GM19455 (cell line): ENCODE data around the gene FYN.
"Not testable (repeated sequence)": the region's sequence is repeated elsewhere in the genome, so short reads cannot be mapped to it uniquely, and the experiment has no call there.

ENCODE experiments used
- ATAC-seq: cut with Tn5 transposase; IDR thresholded peaks from one replicate; pipeline ENCODE4 v1.9.1; 2021; ENCODE audit not compliant: unreplicated experiment

The FYN gene

GRCh38 chr6:111792914-111793700, 80.1 kb downstream of the FYN start:
- no peak for ATAC-seq

GRCh38 chr6:111792241-111792640, 81.0 kb downstream of the FYN start:
- no peak for ATAC-seq

- ATAC-seq = no peak
Measured at GRCh38 chr6:111791415-111791814, 81.8 kb downstream of the FYN start.

DNA sequence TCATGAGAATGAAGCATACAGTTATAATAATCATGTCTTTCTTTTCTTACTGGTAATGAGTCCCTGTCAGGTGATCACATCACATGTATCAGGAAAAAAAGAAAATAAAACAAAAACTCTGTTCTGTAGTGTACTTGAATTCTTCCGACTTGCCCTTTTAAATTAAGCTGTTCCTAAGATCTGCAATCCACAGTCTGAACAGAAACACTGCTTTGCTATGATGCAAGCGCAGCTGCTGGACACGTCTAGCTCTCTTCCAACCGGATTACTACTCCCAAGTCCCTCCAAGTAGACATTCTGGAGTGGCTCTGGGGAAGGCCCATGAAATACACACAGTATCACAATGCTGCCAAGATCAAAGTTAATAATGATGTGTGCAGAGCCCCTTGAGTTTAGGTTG, 83.7 kb downstream of the FYN start:
- ATAC-seq = no peak

GRCh38 chr6:111788379-111789276, 84.6 kb downstream of the FYN start:
- no peak for ATAC-seq

GRCh38 chr6:111786151-111786550, 87.1 kb downstream of the FYN start:
- ATAC-seq = not testable (repeated sequence)

DNA sequence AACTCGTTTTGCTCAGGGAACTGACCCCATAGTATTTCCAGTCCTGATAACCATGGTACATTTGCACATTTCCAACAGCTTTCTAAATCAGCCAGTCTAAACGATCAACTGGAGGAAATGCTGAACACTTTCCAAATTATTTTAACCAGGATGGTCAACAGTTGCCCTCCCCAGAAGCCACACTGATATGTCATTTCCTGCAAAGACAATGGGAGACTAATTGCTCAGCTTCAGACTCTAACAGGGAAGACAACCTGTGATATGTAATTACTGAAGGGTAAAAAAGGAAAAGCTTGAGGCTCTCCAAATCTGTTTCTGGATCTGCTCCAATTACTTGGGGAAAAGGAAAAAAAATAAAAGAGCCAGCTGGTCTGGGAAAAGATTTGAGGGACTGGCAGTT, 88.8 kb downstream of the FYN start:
- no peak for ATAC-seq

DNA sequence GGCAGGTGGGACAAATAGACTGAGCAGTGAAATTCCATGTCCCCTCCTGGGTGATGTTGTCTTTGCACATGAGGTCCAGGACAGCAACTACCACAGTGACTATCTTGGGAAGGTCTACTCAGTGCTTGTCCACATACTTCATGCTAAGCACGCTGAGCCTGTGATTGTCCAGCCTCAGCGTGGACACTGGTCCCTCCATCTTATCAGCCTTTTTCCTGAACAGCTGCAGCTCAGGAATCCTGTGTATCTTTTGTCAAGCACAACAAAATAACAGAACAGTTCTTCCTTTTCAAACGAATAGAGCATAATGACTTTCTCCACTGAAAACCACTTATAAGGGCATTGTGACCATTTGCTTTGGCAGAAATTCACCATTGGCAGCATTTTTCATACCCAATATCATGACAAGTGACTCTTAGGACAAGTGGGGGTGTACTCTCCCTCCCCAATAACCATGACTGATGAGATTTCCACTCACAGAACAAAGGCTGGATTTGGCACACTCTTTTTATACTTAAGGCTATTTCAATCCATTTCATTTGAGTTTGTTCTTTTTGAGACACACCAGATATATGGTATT, 90.3 kb downstream of the FYN start:
- ATAC-seq = no peak

DNA sequence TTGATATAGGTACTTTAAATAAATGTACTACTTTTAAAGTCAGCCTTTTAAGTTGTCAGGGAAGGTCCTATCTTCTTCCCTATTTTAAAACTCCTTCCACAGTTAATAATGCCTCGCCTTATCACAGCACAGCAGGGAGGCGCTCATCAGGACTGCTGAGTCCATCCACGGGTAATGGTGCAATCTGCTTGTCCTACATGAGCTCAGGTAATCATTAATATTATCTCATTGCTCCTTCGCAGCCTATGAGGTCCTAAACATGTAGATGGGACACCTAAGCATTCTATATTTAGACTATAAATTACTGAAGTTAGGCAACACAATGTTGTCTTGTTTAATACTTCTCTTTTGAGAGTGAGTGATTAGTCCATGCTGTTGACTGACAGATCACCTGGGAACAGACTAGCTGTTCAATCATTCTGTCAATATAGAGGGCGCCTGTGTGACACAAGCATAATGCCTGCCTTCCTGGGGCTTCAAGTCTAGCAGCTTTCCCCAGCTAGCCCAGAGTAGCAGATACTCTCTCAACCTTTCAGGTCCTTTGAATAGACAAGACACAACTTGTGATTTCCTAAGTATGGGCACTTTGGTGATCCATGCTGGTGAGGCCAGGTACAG, 91.0 kb downstream of the FYN start:
- ATAC-seq = no peak

- ATAC-seq = no peak
Measured at GRCh38 chr6:111781041-111781708, 92.1 kb downstream of the FYN start.

DNA sequence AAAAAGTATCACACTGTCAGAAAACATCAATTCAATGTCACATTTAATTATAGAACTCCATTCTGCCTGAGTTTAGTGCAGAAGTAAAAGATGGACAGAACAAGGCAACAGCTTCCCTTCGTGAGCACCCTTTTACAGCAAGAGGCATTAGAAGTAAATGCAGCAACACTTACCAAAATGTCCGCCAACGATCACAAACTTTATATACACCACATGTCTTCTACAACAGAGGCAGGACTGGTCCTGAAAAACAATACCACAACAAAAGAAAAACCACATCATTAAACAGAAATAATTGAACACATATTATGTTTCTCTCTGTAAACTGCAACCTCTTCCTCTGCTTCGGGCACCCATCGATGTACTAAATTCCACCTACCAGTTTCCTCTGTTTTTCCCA, 92.9 kb downstream of the FYN start:
- ATAC-seq = no peak

GRCh38 chr6:111779660-111780059, 93.6 kb downstream of the FYN start:
- ATAC-seq = no peak

DNA sequence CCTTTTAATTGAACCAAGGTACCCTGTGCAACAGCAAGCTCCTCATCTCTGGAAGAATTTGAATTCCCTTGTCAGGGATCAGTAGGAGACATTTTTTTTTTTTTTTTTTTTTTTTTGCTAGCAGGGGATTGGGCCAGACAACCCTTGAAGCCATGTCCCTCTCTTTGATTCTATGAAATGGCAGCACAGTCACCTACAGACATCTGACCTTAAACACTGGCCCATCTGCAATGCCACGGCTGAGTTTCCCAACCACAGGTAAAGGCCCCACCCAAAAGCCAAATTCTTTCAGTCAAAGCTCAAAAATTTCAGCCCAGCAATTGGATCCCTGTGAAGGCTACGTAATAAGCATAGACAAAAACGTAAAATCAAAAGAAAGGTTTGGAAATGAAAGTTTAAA, 94.2 kb downstream of the FYN start:
- ATAC-seq = no peak

- no peak for ATAC-seq
Measured at GRCh38 chr6:111777357-111777756, 95.9 kb downstream of the FYN start.

DNA sequence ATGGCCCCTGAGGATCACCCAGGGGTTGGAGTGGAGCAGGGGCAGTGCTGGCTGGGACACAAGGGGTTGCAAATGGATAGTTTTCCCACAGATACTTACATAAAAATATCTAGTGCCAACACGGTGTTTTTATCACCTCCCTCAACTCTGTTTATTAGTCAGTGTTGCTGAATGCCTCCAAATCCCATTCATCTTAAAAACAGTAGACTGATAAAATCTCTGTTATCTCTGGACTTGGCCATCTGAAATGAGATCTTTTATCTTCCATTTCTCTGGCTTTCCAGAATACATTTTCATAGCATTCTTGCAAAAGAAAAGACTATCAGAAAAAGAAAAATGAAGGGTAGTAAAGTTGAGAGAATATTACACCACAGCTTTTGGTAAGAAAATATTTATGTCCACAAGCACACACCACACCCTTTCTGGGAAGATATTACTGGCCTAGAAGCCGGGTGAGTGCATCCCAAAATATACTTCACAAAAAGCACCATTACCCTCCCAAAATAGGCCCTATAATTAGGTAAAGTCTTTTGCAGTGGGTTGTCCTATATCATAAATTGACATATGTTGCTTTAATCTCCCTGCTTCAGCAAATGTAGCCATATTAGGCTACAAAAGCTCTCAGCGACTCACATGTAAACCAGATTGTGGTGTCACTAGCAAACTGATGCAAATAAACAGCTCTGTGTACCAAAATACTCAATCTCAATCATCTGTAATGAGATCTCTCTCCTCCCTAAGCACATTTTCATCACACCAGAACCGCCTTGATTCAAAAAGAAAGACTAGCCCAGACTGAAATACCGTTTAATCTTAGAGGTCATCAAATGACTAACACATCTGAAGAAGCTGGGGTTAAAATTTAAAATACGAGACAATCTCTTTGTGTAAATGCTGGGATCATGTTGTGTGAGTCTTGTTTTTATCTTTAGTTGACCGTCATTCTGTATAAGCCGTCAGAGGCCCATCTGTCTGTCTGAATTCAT, 96.7 kb downstream of the FYN start:
- no peak for ATAC-seq

DNA sequence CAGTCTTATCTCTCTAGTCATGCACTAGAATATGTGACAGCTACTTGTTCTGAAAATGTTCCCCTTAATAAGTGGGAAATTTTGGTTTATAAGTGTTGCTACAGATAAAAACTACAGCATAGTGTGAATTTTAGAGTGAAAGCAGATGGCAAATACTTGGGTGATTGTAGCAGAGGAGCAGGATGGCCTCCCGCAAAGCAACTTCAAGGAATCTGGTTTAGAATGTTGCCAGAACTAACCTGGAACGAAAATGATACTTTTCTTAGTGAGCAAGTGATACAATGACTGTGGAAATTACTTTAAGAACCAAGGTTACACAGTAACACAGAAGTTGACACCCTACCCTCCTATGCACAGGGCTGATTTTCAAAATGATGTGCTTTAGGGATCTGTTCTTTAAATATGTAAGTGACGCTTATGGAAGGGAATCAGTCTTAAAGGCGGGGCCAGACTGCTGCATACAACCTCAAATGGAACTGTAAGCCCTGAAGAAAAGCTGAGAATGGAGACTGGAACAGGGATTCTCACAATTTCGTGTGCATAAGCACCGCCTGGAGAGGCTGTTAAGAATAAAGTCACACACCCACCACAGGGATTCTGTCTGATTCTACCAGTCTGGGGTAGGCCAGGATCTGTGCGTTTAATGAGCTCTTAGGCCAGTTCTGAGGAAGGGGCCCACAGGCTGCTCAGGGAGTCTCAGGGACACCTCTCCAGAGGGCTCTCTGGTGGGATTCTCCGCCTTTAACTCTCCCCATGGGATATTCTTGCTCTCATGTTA, 97.9 kb downstream of the FYN start:
- ATAC-seq = no peak

DNA sequence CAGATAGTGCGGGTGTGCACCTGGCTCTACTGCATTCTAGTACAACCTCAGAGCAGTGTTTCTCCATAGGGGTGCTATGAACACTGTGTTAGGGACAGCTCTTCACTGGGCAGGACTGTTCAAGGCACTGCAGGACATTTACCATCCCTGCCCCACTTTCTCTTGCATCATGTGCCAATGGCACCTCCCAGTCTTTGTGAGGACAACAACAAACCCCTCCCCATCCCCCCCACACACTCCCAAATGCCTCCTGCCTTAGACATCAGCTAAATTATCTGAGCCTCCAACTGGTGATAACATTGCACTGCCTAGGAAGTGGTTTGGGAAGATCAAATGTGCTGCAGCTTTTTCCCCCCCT, 98.9 kb downstream of the FYN start:
- ATAC-seq = no peak

DNA sequence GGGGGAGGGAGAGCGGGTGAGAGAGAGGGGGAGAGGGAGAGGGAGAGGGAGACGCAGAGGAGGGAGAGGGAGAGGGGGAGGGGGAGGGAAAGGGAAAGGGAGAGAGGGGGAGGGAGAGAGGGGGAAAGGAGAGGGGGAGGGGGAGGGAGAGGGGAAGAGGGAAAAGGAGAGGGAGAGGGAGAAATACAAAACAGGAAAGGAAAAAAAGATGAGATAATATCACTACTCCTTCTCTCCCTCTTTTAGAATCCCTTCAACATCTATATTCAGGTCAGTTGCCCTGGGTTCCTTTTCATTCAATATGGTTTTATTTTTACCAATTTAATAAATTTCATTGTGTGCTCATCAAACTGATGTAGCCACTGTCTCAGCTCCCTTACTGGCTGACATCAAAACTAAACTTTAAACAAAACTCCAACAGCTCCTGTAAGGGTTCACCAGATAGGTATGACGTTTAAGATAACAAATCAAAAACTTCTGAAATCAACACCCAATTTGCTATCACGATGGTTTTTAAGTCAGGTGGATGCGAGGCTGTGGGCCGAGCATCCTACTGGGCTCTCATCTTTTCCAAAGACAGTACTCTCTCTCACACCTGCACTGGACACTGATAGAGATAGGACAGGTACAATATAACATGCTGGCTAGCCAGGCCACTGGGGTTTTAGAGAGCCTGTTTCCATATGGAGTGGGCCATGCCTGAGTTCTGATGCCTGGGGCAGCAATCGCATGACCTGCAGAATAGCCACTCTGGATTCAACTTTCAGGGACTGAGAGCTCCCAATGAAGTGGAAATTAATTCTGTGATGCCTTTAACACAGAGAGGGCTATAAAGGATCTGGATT, 99.5 kb downstream of the FYN start:
- ATAC-seq = no peak
